GM12874 (cell line): ENCODE results near the gene RTN4R.

Experiments used
- CTCF ChIP-seq: IDR thresholded peaks from 2 replicates; pipeline ENCODE4 v1.5.1; 2011; ENCODE audit warnings: low read depth, mild to moderate bottlenecking, control low read depth, low read length, moderate library complexity; ENCODE audit not compliant: insufficient read depth

RTN4R gene

DNA sequence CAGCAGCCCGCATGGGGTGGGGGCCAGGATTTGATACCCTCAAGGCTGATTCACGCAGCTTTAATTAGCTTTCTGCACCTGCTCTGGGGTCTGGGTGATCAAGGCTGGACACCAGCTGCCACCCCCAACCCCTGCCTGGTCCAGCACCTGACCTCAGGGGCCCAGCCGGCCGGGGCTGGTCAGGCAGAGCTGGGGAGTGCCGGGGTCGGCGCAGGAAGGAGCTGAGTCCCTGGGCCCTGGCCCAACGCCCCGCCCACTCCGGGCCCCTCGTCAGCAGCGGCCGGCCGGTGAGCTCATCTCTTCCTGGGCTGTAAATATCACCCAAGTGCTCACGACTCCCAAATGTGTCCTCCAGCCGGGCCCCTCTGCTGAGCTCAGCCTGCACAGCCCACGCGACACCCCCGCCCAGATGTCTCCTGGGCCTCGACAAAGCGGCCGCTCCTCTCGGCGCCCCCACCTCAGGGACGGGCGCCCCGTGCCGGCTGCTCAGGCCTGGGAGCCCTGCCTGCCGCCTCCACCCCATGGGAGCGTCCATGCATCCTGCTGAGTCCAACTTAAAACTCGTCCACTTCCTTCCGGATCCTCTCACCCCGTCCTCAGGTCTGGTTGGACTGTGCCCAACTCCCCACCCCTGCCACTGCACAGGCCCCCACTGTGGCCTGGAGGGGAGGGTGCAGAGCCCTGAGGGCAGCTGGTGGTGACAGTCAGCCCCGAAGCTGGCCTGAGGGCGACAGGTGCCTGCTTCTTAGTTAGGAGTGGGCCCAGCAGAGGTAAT, 29.0 kb downstream of the RTN4R start:
- no peak for TF ChIP-seq CTCF

- peak; percentile 89 for TF ChIP-seq CTCF
These were observed 29.6 kb downstream of the RTN4R start for GRCh38 chr22:20238536-20238900.

DNA sequence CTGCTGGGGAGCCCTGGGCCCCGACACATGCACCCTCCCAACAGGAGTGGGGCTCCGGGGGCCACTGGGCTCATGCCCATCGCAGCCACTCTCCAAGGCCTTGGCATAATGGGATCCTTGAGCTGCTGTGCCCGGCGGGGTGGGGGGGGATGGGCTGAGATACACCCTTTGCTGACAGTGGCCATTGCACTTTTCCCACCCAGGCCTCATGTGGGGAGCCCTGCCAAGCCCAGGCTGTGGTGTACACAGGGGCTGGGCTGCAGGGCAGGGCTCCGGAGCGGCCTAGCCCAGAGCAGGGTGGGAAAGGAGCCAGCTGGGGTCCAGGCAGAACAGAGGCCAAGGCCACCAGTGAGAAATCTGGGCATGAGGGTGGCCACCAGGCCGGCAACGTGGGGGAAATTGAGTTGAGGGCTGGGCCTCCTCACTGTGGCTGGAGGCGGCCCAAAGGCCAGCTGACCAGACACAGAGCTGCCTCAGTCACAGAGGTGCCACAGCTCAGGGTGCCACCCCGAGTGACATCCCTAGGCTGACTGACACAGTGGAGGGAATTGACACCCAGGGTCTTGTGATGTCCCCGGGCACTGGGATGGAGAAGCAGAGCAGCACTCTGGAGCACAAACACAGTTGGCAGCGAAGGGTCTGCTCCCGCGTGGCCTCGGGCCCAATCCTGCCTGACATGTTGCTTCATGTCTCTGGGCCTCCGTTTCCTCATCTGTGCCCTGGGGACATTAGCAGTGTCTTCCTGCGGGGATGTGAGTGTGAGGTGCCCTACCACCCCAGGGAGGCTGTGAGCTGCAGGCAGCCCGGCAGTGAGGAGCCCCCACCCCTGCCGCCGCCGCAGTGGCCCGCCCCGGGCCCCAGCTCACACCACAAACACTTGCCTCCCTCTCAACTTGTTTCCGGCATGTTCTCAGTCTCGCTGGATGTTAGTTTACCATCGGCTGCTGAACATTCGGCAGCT, 30.4 kb downstream of the RTN4R start:
- TF ChIP-seq CTCF: no peak

DNA sequence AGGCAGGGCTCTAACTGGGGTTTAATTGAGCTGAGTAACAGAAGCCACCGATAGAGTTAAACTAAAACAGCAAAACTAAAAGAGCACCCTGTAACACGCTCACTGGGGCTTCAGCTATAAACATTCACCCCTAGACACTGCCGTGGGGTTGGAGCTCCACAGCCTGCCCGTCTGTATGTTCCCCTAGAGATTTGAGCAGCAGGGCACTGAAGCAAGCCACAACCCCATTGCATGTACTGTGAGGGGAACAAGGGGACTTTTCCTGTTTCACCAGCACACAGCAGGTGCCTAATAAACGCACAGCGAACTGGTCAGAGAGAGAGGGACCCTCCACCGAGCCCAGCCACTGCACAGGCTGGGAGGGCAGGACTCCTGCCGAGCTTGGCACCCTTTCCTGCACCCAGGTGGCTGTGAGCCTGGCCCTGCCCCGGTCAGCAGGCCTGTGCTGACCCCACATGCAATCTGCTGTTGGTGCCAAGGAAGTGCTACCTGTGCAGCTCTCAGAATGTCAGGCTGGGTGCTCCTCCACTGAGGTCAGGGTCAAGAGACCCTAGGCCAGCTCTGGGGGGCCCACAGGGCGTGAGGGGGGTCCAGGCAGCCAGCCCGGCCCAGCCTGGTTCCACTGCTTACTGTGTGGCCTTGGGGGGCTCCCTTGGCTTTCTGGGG, 31.9 kb downstream of the RTN4R start:
- TF ChIP-seq CTCF: no peak

DNA sequence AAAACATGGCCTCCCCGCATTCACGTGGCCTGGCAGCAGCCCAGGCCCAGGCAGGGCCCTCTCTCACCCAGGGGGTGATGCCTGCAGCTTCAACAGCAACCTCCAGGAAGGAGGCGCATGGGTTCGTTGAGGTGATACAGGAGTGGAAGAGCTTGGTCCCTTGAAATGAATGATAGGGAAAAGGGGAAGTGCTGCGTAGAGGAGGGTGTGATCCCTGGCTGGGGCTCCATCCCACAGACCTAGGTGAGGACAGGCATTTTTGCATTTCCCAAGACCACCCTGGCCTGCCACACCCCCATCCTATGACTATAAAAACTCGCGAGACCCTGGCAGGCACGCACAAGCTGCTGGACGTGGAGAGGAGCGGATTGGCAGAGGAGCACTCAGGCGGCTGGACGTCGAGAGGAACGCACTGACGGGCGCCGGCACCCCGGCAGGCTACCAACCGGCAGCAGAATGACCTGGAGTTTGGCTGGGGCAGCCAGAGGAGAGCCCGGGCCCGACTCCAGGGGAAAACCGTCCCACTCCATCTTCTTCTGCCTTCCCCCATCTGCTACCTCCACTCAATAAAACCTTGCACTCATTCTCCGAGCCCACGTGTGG, 32.6 kb downstream of the RTN4R start:
- TF ChIP-seq CTCF: no peak

- TF ChIP-seq CTCF: no peak
These were observed 33.2 kb downstream of the RTN4R start for GRCh38 chr22:20234760-20235388.
